ENCODE data around the gene ASS1. TPM values are rescaled to one million over a fixed set of nuclear protein-coding genes. Genes with fewer than 3 reads are reported as not detected.

ASS1 gene
- total RNA-seq, 1 donor from 2014 or later, result 71.3 TPM

GRCh38 chr9:130484362-130485072 lies 39.8 kb downstream of the ASS1 start:
- no peak for TF ChIP-seq CTCF (IDR thresholded peaks at IDR 0.05; ENCODE audit: borderline replicate concordance)
- Histone ChIP-seq H3K4me3 (no peak overlapping the region), H3K9me3 (replicated peaks) (no peaks in the 10 kb centered on the region), H3K36me3 (peaks cover 44% of the 10 kb centered on the region), H3K4me1 (no peaks in the 10 kb centered on the region), H3K27me3 (ENCODE audit: low read depth) (no peaks in the 10 kb centered on the region), H3K27ac (replicated peaks) (no peak overlapping the region)
- intact Hi-C loops (cut with micrococcal nuclease), result no loop called here
- no peak for DNase-seq

GRCh38 chr9:130486103-130486502 lies 41.3 kb downstream of the ASS1 start:
- no peak for DNase-seq
- H3K9me3 ChIP-seq (replicated peaks), result no peaks in the 10 kb centered on the region
- no peaks in the 10 kb centered on the region for H3K27me3 ChIP-seq (ENCODE audit: low read depth)
- H3K36me3 ChIP-seq, result peaks cover 42% of the 10 kb centered on the region
- no peak overlapping the region for H3K27ac ChIP-seq (replicated peaks)
- no peak overlapping the region for H3K4me3 ChIP-seq
- intact Hi-C loops (cut with micrococcal nuclease), result no loop called here
- no peak for TF ChIP-seq CTCF (IDR thresholded peaks at IDR 0.05; ENCODE audit: borderline replicate concordance)
- no peaks in the 10 kb centered on the region for H3K4me1 ChIP-seq

GRCh38 chr9:130487500-130487899 lies 42.7 kb downstream of the ASS1 start:
- no peaks in the 10 kb centered on the region for H3K27me3 ChIP-seq (ENCODE audit: low read depth)
- H3K36me3 ChIP-seq, result peaks cover 45% of the 10 kb centered on the region
- no peak overlapping the region for H3K27ac ChIP-seq (replicated peaks)
- no peak for TF ChIP-seq CTCF (IDR thresholded peaks at IDR 0.05; ENCODE audit: borderline replicate concordance)
- H3K4me3 ChIP-seq, result no peak overlapping the region
- no peak for DNase-seq
- H3K4me1 ChIP-seq, result no peaks in the 10 kb centered on the region
- H3K9me3 ChIP-seq (replicated peaks), result no peaks in the 10 kb centered on the region
- intact Hi-C loops (cut with micrococcal nuclease), result no loop called here

GRCh38 chr9:130488621-130489330 lies 44.0 kb downstream of the ASS1 start:
- no peaks in the 10 kb centered on the region for H3K4me1 ChIP-seq
- H3K9me3 ChIP-seq (replicated peaks), result no peaks in the 10 kb centered on the region
- no peak for TF ChIP-seq CTCF (IDR thresholded peaks at IDR 0.05; ENCODE audit: borderline replicate concordance)
- no peak overlapping the region for H3K4me3 ChIP-seq
- no peaks in the 10 kb centered on the region for H3K27me3 ChIP-seq (ENCODE audit: low read depth)
- intact Hi-C loops (cut with micrococcal nuclease), result no loop called here
- H3K36me3 ChIP-seq, result peaks cover 55% of the 10 kb centered on the region
- no peak overlapping the region for H3K27ac ChIP-seq (replicated peaks)
- DNase-seq, result no peak

GRCh38 chr9:130490981-130491380 lies 46.2 kb downstream of the ASS1 start:
- Histone ChIP-seq H3K27me3 (ENCODE audit: low read depth) (no peaks in the 10 kb centered on the region), H3K27ac (replicated peaks) (no peak overlapping the region), H3K4me3 (no peak overlapping the region), H3K4me1 (no peaks in the 10 kb centered on the region), H3K36me3 (peaks cover 56% of the 10 kb centered on the region), H3K9me3 (replicated peaks) (peaks cover 9% of the 10 kb centered on the region)
- intact Hi-C loops (cut with micrococcal nuclease), result no loop called here
- DNase-seq, result no peak
- TF ChIP-seq CTCF (IDR thresholded peaks at IDR 0.05; ENCODE audit: borderline replicate concordance), result no peak
